Activated CD4-positive, CD25-positive, alpha-beta regulatory T cell treated with anti-CD3 and anti-CD28 coated beads, Interleukin-2, amount 50 U/mL, for 72 hours (primary cell): Measurements from ENCODE around the gene TEDC1.
"Not testable (repeated sequence)": the region's sequence is repeated elsewhere in the genome, so short reads cannot be mapped to it uniquely, and the experiment has no call there.

Source experiments
- DNase-seq: peaks from one replicate; pipeline ENCODE4 v3.0.0; 2021

TEDC1 gene

DNA sequence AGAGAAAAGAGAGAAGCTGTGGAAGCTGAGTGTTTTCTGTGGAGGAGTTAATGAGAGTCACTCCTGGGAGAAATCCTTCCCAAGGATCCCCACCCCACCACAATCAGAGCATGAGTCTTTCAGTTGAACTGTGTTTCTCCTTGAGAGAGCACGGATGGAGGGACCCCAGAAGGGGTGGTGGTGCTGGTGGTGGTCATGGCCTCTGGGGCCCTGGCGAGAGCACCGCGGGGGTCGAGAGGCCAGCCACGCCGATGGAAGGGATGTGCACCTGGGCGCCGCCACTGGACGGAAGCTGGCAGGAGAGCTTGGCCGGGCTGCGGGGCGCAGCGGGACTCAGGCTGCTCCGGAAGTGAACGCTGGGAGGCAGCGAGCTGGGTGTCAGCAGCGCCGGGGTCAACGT is 55.4 kb downstream of the TEDC1 start:
- DNase-seq: not testable (repeated sequence)

- DNase-seq: not testable (repeated sequence)
These were observed 56.0 kb downstream of the TEDC1 start for GRCh38 chr14:105547072-105547471.

GRCh38 chr14:105547741-105548169 is 56.7 kb downstream of the TEDC1 start:
- no peak for DNase-seq
